Upper lobe of left lung (tissue), 6 donors: Measurements from ENCODE around the gene SLC13A3. TPM values are rescaled to one million over a fixed set of nuclear protein-coding genes. Genes with fewer than 3 reads are reported as not detected.

Source experiments
- ATAC-seq, 2 donors: fragments of 200-7000 bp; cut with Tn5 transposase; one replicate each; pipeline ENCODE4 v1.9.1; 2022; ENCODE audit warnings: mild to moderate bottlenecking in 2 of 2, moderate library complexity in 2 of 2; ENCODE audit not compliant: low FRiP score in 2 of 2
- DNase-seq, 2 donors: peaks; one replicate each; pipeline ENCODE4 v3.0.0-alpha.2; 2019 to 2020
- H3K27ac ChIP-seq, 4 donors: fragments of 200-600 bp; sonication (generic); one replicate each; pipeline ENCODE4 v1.5.1; 2016 to 2019
- H3K27me3 ChIP-seq, 4 donors: fragments of 200-600 bp; sonication (generic); one replicate each; pipeline ENCODE4 v1.5.1; 2017 to 2019
- H3K36me3 ChIP-seq, 4 donors: fragments of 200-600 bp; sonication (generic); one replicate each; pipeline ENCODE4 v1.5.1; 2016 to 2019
- H3K4me1 ChIP-seq, 4 donors: fragments of 200-600 bp; sonication (generic); one replicate each; pipeline ENCODE4 v1.5.1; 2018 to 2019
- H3K4me3 ChIP-seq, 4 donors: fragments of 200-600 bp; sonication (generic); one replicate each; pipeline ENCODE4 v1.5.1; 2017 to 2019; ENCODE audit warnings: mild to moderate bottlenecking in 2 of 4, moderate library complexity in 1 of 4
- H3K9me3 ChIP-seq, 4 donors: fragments of 200-600 bp; sonication (generic); one replicate each; pipeline ENCODE4 v1.5.1; 2018 to 2019
- EP300 ChIP-seq, 4 donors: sonication (generic); formaldehyde crosslinking; IDR thresholded peaks; one replicate each; pipeline ENCODE4 v1.5.1; 2017; ENCODE audit warnings: antibody characterized with exemption in 4 of 4, control low read depth in 2 of 4
- POLR2A ChIP-seq, 4 donors: fragments of 450-650 bp; IDR thresholded peaks; one replicate each; pipeline ENCODE4 v1.5.1; 2016 to 2017; ENCODE audit warnings: antibody characterized with exemption in 4 of 4, mild to moderate bottlenecking in 2 of 4
- POLR2AphosphoS5 ChIP-seq, 2 donors: sonication (generic); formaldehyde crosslinking; IDR thresholded peaks; one replicate each; pipeline ENCODE4 v1.5.1; 2017; ENCODE audit warnings: antibody characterized with exemption in 2 of 2
- WGBS, 2 donors: methylation state at CpG; one replicate each; pipeline ENCODE4 v1.1.5; 2017 to 2018; 5-methylcytosine and 5-hydroxymethylcytosine counted together
- total RNA-seq, 6 donors: library from RNA; depleted of rRNA in 4 of 6; stranded (reverse); fragments of >200 nt in 4 of 6; gene quantifications; one replicate each; pipeline versions ENCODE4 v1.1.0 to v1.2.1, GENCODE V29; 2016 to 2021
- TF ChIP-seq, protein P1 (sequence below), 6 experiments: fragments of 450-650 bp in 4 of 6; fragments of 200-600 bp in 2 of 6; sonication (generic) in 2 of 6; IDR thresholded peaks; one replicate each; pipeline ENCODE4 v1.5.1; 2016 to 2019; ENCODE audit warnings: antibody characterized with exemption in 6 of 6
- donor health status: DM: no; HTN: no; CAD: no; lungs with moderate emphysema.
- donor health status: DM: no; HTN: yes; CAD: no; lungs with severe emphysema.

SLC13A3 gene
- total RNA-seq, 6 donors from 2014 or later: 0.88 to 11.5 (median 1.3) TPM

DNA sequence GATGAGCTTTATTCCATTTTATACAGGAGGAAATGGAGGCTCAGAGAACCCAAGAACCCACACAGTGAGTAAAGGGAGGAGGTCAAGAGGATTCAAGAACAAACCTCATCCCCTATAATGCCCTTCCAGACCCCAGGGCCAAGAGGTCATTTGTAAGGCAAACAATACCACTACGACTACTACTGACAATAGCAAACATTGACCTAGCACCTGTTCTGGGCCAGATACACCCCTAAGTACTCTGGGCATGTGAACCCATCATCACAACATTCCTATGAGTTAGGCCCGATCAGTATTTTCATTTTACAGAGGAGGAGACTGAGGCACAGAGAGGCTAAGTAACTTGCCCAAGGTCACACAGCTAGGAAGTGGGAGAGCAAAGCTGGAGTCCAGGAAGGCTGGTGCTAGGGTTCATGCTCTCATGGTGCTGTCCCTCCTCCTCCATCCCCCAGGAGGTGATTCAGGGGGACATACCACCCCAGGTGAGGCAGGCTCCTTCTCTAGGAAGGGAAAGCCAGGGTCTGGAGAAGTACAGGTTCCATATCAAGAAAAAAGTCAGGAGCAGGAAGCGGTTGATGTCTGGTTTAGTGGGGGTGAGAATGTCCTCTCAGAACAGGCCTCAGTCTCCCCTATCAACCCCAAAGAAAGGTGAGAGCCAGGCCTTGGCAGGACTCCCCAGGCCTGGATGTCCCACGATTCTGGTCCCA, 13.7 kb downstream of the SLC13A3 start:
- no peak for TF ChIP-seq EP300 (IDR thresholded peaks at IDR 0.05)
- no peak for TF ChIP-seq POLR2AphosphoS5 (IDR thresholded peaks at IDR 0.05)
- TF ChIP-seq, protein P1, sequence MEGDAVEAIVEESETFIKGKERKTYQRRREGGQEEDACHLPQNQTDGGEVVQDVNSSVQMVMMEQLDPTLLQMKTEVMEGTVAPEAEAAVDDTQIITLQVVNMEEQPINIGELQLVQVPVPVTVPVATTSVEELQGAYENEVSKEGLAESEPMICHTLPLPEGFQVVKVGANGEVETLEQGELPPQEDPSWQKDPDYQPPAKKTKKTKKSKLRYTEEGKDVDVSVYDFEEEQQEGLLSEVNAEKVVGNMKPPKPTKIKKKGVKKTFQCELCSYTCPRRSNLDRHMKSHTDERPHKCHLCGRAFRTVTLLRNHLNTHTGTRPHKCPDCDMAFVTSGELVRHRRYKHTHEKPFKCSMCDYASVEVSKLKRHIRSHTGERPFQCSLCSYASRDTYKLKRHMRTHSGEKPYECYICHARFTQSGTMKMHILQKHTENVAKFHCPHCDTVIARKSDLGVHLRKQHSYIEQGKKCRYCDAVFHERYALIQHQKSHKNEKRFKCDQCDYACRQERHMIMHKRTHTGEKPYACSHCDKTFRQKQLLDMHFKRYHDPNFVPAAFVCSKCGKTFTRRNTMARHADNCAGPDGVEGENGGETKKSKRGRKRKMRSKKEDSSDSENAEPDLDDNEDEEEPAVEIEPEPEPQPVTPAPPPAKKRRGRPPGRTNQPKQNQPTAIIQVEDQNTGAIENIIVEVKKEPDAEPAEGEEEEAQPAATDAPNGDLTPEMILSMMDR (IDR thresholded peaks at IDR 0.05): no peak
- TF ChIP-seq POLR2A (IDR thresholded peaks at IDR 0.05): no peak
- Histone ChIP-seq H3K9me3 (no peaks in the 10 kb centered on the region), H3K27me3 (no peaks in the 10 kb centered on the region), H3K4me1 (no peaks in the 10 kb centered on the region), H3K4me3 (no peak overlapping the region), H3K27ac (no peak overlapping the region), H3K36me3 (no peaks in the 10 kb centered on the region)
- ATAC-seq: no peak
- 78 to 91% methylated on average over 3 to 4 of the region's 4 CpGs for WGBS, 2 donors
- DNase-seq: no peak

GRCh38 chr20:46637020-46637419, 14.2 kb downstream of the SLC13A3 start:
- no peaks in the 10 kb centered on the region for H3K27me3 ChIP-seq
- no peak overlapping the region for H3K4me3 ChIP-seq
- no peak for TF ChIP-seq POLR2AphosphoS5 (IDR thresholded peaks at IDR 0.05)
- TF ChIP-seq POLR2A (IDR thresholded peaks at IDR 0.05): no peak
- no peak for TF ChIP-seq EP300 (IDR thresholded peaks at IDR 0.05)
- TF ChIP-seq, protein P1 (IDR thresholded peaks at IDR 0.05): no peak
- ATAC-seq: no peak
- H3K9me3 ChIP-seq: no peaks in the 10 kb centered on the region
- WGBS, 2 donors: 90% methylated on average over 11 of the region's 11 CpGs
- no peak overlapping the region for H3K27ac ChIP-seq
- H3K4me1 ChIP-seq: no peaks in the 10 kb centered on the region
- no peaks in the 10 kb centered on the region for H3K36me3 ChIP-seq
- no peak for DNase-seq

DNA sequence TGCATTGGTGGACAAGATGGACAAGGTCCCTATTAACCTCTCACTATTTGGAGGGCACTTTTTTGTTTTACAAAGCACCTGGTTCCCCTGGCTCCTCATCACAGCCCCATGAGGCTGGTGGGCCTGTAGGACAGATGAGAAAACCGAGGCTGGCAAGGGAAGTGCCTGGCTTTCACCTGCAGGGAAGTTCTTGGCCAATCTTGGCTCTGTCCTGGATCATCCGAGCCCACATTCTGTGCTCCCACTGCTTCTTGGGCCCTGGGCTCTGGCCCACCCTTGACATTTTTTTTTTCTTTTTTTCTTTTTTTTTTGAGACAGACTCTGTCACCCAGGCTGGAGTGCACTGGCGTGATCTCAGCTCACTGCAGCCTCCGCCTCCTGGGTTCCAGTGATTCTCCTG, 14.7 kb downstream of the SLC13A3 start:
- H3K9me3 ChIP-seq: no peaks in the 10 kb centered on the region
- H3K36me3 ChIP-seq: no peaks in the 10 kb centered on the region
- no peak for DNase-seq
- TF ChIP-seq POLR2A (IDR thresholded peaks at IDR 0.05): no peak
- no peak for TF ChIP-seq EP300 (IDR thresholded peaks at IDR 0.05)
- TF ChIP-seq, protein P1 (IDR thresholded peaks at IDR 0.05): no peak
- no peak overlapping the region for H3K27ac ChIP-seq
- no peaks in the 10 kb centered on the region for H3K4me1 ChIP-seq
- 86 to 96% methylated on average over 4 of the region's 4 CpGs for WGBS, 2 donors
- no peaks in the 10 kb centered on the region for H3K27me3 ChIP-seq
- ATAC-seq: no peak
- H3K4me3 ChIP-seq: no peak overlapping the region

GRCh38 chr20:46635514-46636136, 15.6 kb downstream of the SLC13A3 start:
- no peak overlapping the region for H3K4me3 ChIP-seq
- 74 to 82% methylated on average over 5 of the region's 5 CpGs for WGBS, 2 donors
- no peaks in the 10 kb centered on the region for H3K4me1 ChIP-seq
- no peaks in the 10 kb centered on the region for H3K9me3 ChIP-seq
- no peak for DNase-seq
- ATAC-seq: no peak
- H3K36me3 ChIP-seq: no peaks in the 10 kb centered on the region
- no peak overlapping the region for H3K27ac ChIP-seq
- no peaks in the 10 kb centered on the region for H3K27me3 ChIP-seq
- TF ChIP-seq, protein P1 (IDR thresholded peaks at IDR 0.05): no peak
- TF ChIP-seq POLR2A (IDR thresholded peaks at IDR 0.05) (no peak), POLR2AphosphoS5 (IDR thresholded peaks at IDR 0.05) (no peak), EP300 (IDR thresholded peaks at IDR 0.05) (no peak)
